Upper lobe of left lung (tissue), 4 donors: ENCODE measurements around the gene ASCL5.

Source experiments
- POLR2A ChIP-seq, 4 donors: fragments of 450-650 bp; IDR thresholded peaks; one replicate each; pipeline ENCODE4 v1.5.1; 2016 to 2017; ENCODE audit warnings: antibody characterized with exemption in 4 of 4, mild to moderate bottlenecking in 2 of 4
- TF ChIP-seq, protein P1 (sequence below), 6 experiments: fragments of 450-650 bp in 4 of 6; fragments of 200-600 bp in 2 of 6; sonication (generic) in 2 of 6; IDR thresholded peaks; one replicate each; pipeline ENCODE4 v1.5.1; 2016 to 2019; ENCODE audit warnings: antibody characterized with exemption in 6 of 6

DNA sequence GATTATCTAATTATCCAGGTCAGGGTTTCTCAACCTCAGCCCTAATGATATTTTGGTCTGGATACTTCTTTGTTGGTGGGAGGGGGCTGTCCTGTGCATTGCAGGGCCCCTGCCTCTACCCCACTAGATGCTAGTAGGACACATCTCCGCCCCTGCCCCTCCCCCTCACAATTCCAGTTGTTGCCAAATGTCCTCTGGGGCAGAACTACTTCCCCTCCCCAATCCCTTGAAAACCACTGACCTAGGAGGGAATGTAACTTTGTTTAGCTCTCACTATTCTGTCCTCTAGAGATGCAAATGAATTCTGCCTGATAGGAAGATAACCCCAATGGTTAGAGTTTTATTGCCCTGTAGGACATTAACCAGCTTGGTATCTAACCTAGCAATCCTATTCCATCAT is 22.8 kb downstream of the ASCL5 start:
- TF ChIP-seq POLR2A (IDR thresholded peaks at IDR 0.05): no peak
- TF ChIP-seq, protein P1, sequence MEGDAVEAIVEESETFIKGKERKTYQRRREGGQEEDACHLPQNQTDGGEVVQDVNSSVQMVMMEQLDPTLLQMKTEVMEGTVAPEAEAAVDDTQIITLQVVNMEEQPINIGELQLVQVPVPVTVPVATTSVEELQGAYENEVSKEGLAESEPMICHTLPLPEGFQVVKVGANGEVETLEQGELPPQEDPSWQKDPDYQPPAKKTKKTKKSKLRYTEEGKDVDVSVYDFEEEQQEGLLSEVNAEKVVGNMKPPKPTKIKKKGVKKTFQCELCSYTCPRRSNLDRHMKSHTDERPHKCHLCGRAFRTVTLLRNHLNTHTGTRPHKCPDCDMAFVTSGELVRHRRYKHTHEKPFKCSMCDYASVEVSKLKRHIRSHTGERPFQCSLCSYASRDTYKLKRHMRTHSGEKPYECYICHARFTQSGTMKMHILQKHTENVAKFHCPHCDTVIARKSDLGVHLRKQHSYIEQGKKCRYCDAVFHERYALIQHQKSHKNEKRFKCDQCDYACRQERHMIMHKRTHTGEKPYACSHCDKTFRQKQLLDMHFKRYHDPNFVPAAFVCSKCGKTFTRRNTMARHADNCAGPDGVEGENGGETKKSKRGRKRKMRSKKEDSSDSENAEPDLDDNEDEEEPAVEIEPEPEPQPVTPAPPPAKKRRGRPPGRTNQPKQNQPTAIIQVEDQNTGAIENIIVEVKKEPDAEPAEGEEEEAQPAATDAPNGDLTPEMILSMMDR (IDR thresholded peaks at IDR 0.05): no peak
